HUES48 (cell line): ENCODE results near the gene STPG1.
A peak's percentile ranks its signal among the peaks of the same experiment; 100 is the strongest.

Experiments used
- H3K27ac ChIP-seq: one replicate; pipeline ENCODE4 v1.7.0; 2013; ENCODE audit warnings: low read depth, low read length, inconsistent platforms
- H3K27me3 ChIP-seq: 2 replicates; pipeline ENCODE4 v1.6.1; 2013; ENCODE audit warnings: mild to moderate bottlenecking, low read length; ENCODE audit not compliant: control insufficient read depth, insufficient read depth
- H3K36me3 ChIP-seq: 2 replicates; pipeline ENCODE4 v1.6.1; 2013; ENCODE audit warnings: low read length; ENCODE audit not compliant: control insufficient read depth, insufficient read depth
- H3K4me1 ChIP-seq: 2 replicates; pipeline ENCODE4 v1.6.1; 2013; ENCODE audit warnings: mild to moderate bottlenecking, low read length; ENCODE audit not compliant: control insufficient read depth, insufficient read depth
- H3K4me3 ChIP-seq: 2 replicates; pipeline ENCODE4 v1.5.1; 2013; ENCODE audit warnings: mild to moderate bottlenecking, low read depth, low read length
- H3K9ac ChIP-seq: 2 replicates; pipeline ENCODE4 v1.6.1; 2013; ENCODE audit warnings: mild to moderate bottlenecking, low read depth, low read length, moderate library complexity
- H3K9me3 ChIP-seq: 2 replicates; pipeline ENCODE4 v1.6.1; 2013; ENCODE audit warnings: low read length; ENCODE audit not compliant: control insufficient read depth, insufficient read depth

Gene STPG1

GRCh38 chr1:24317081-24317480 lies 96.5 kb downstream of the STPG1 start:
- Histone ChIP-seq H3K27ac (no peak overlapping the region), H3K4me3 (no peak overlapping the region), H3K9me3 (no peaks in the 10 kb centered on the region), H3K4me1 (peaks cover 33% of the 10 kb centered on the region), H3K36me3 (no peaks in the 10 kb centered on the region), H3K27me3 (peaks cover 24% of the 10 kb centered on the region), H3K9ac (no peak overlapping the region)

GRCh38 chr1:24316645-24317044 lies 96.9 kb downstream of the STPG1 start:
- Histone ChIP-seq H3K9me3 (no peaks in the 10 kb centered on the region), H3K36me3 (no peaks in the 10 kb centered on the region), H3K4me3 (no peak overlapping the region), H3K4me1 (peaks cover 36% of the 10 kb centered on the region), H3K27me3 (peaks cover 24% of the 10 kb centered on the region), H3K27ac (no peak overlapping the region), H3K9ac (no peak overlapping the region)

DNA sequence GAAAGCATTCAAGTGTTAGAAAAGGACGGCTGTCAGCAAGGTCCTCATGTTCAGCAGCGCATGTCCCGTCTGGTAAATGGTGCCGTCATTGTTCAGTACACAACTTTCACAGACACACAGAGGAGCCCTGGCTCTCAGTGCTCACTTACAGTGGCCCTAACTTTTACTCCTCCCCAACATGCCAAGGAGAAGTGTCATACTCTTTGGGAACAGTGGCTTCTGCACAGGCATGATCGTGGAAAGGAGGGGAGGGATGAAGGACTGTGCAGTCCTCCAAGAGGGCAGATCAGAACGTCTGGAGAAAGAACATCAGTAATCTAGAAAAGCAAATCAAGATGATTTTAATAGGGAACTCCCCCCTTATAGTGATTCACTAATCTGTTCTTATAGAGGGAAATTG lies 98.2 kb downstream of the STPG1 start:
- peaks cover 28% of the 10 kb centered on the region for H3K4me1 ChIP-seq
- no peaks in the 10 kb centered on the region for H3K36me3 ChIP-seq
- H3K4me3 ChIP-seq: no peak overlapping the region
- H3K27me3 ChIP-seq: peaks cover 11% of the 10 kb centered on the region
- no peak overlapping the region for H3K27ac ChIP-seq
- H3K9me3 ChIP-seq: no peaks in the 10 kb centered on the region
- no peak overlapping the region for H3K9ac ChIP-seq

GRCh38 chr1:24311741-24312140 lies 101.8 kb downstream of the STPG1 start:
- Histone ChIP-seq H3K9ac (no peak overlapping the region), H3K27me3 (no peaks in the 10 kb centered on the region), H3K9me3 (no peaks in the 10 kb centered on the region), H3K36me3 (no peaks in the 10 kb centered on the region), H3K27ac (peak overlapping the region; percentile 11), H3K4me3 (no peak overlapping the region), H3K4me1 (peaks cover 43% of the 10 kb centered on the region)

DNA sequence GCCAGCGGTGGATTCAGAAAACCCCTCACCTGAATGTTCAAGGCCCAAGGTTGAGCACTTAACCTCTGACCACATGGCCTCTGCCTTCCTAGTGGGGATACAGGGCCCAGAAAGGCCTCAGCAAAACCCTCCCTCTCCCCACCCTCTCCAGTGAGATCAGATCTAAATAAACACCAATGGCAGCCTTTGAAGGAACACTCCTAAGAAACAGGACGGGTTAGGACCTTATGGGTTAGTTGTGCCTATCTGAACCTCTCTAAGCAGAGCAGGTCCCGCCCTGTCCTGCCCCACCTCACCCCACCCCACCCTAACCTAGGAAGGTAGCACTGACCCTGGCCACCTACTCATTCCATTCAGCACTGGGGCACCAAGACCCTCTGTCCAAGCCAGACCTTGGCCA lies 102.3 kb downstream of the STPG1 start:
- Histone ChIP-seq H3K4me1 (peaks cover 43% of the 10 kb centered on the region), H3K9me3 (no peaks in the 10 kb centered on the region), H3K36me3 (no peaks in the 10 kb centered on the region), H3K27me3 (no peaks in the 10 kb centered on the region), H3K4me3 (no peak overlapping the region), H3K27ac (peak overlapping the region; percentile 11), H3K9ac (no peak overlapping the region)

DNA sequence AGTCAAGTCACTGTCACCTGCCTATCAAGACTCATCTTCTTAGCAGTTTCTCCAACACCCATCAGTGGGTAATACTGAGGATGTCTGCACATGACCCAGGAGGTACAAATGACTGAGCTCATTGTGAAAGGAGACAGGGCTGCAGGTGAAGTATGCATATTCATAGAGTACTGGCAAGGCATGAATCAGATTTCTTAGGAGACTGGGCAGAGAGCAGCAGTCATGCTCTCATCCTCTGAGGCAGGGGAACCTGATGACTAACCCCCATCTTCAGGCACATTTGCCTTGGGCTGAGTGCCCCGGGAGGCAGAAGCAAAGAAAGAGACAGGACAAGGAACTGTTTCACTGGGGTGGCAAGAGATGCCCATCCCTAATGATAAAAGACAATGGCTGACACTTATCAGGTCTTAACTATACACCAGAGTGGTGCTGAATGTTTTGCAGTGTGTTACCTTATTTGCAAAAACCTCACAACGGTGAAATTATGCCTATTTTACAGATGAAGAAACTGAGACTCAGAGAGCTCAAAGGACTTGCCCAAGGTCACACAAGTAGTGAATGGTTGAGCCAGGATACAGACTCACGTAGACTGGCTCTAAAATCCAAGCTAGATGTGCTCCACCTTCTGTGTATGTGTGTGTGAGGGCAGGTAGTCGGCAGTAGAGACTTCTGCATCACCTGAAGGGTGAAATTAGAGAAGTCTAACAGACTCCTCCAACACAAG lies 103.7 kb downstream of the STPG1 start:
- Histone ChIP-seq H3K9ac (no peak overlapping the region), H3K9me3 (no peaks in the 10 kb centered on the region), H3K4me1 (peaks cover 47% of the 10 kb centered on the region), H3K27me3 (no peaks in the 10 kb centered on the region), H3K4me3 (no peak overlapping the region), H3K27ac (peak overlapping the region; percentile 94), H3K36me3 (no peaks in the 10 kb centered on the region)

GRCh38 chr1:24308365-24309015 lies 105.1 kb downstream of the STPG1 start:
- H3K9me3 ChIP-seq: no peaks in the 10 kb centered on the region
- peak overlapping the region; percentile 94 for H3K27ac ChIP-seq
- H3K4me1 ChIP-seq: peaks cover 51% of the 10 kb centered on the region
- H3K9ac ChIP-seq: 0 out of 2 replicates have a peak overlapping the region, but pooled peaks have one; percentile 2
- no peaks in the 10 kb centered on the region for H3K36me3 ChIP-seq
- 0 out of 2 replicates have a peak overlapping the region, but pooled peaks have one; percentile 2 for H3K4me3 ChIP-seq
- H3K27me3 ChIP-seq: no peaks in the 10 kb centered on the region
